Ovary (tissue), 9 donors: Measurements from ENCODE around the gene KCTD5. TPM values are rescaled to one million over a fixed set of nuclear protein-coding genes. Genes with fewer than 3 reads are reported as not detected.

Experiments used
- DNase-seq, 5 donors: peaks; one replicate each; pipeline ENCODE4 v3.0.0-alpha.2; 2019 to 2020
- H3K27ac ChIP-seq, 2 donors: fragments of 200-600 bp; one replicate each; pipeline versions ENCODE4 v1.5.1 to v1.8.0; 2019 to 2022
- H3K27me3 ChIP-seq: fragments of 200-600 bp; one replicate; pipeline ENCODE4 v1.8.0; 2022
- H3K36me3 ChIP-seq: fragments of 200-600 bp; sonication (generic); one replicate; pipeline ENCODE4 v1.5.1; 2019
- H3K4me1 ChIP-seq: one replicate; pipeline ENCODE4 v1.8.1; 2013; ENCODE audit warnings: mild to moderate bottlenecking, moderate library complexity; ENCODE audit not compliant: insufficient read depth
- H3K4me3 ChIP-seq: fragments of 200-600 bp; sonication (generic); one replicate; pipeline ENCODE4 v1.5.1; 2017
- H3K9me3 ChIP-seq, 2 donors: fragments of 200-600 bp in 1 of 2; sonication (generic) in 1 of 2; one replicate each; pipeline versions ENCODE4 v1.5.1 to v1.8.1; 2013 to 2019; ENCODE audit warnings: mild to moderate bottlenecking in 1 of 2, moderate library complexity in 1 of 2
- EP300 ChIP-seq: sonication (generic); formaldehyde crosslinking; IDR thresholded peaks from one replicate; pipeline ENCODE4 v1.6.1; 2017; ENCODE audit warnings: antibody characterized with exemption
- POLR2A ChIP-seq: fragments of 450-650 bp; IDR thresholded peaks from one replicate; pipeline ENCODE4 v1.6.1; 2017; ENCODE audit warnings: antibody characterized with exemption, mild to moderate bottlenecking, moderate library complexity
- WGBS, 3 donors: extraction: QIAGEN DNeasy Blood & Tissue Kit in 1 of 3; methylation state at CpG; one replicate each; pipeline versions ENCODE4 v1.1.5 to v1.1.7; 2013 to 2017; 5-methylcytosine and 5-hydroxymethylcytosine counted together
- intact Hi-C, 4 donors: fragments of 100-400 bp; cut with DNase I; formaldehyde crosslinking; loops; one replicate each; pipeline versions ENCODE4 v1.11.0 to v1.15.1; 2022 to 2023
- polyA plus RNA-seq, 2 donors: library from polyadenylated mRNA; stranded (reverse); fragments of 200-250 nt in 1 of 2; fragments of 350-450 nt in 1 of 2; fragmentation: Illumina TruSeq in 1 of 2; extraction: RNeasy Lipid Tissue Mini Kit (QIAGEN cat#74804) in 1 of 2; gene quantifications; one replicate each; pipeline ENCODE4 v1.2.3, GENCODE V29; 2013 to 2014
- total RNA-seq, 7 donors: library from RNA; depleted of rRNA in 2 of 7; stranded (reverse); fragments of >200 nt in 2 of 7; fragmentation: NEBNext Ultra II Directional in 3 of 7; extraction: Animal tissue kit (Norgen Biotek cat#: 25700) in 3 of 7; gene quantifications; one replicate each; pipeline versions ENCODE4 v1.1.0 to v1.2.4, GENCODE V29; 2016 to 2023
- TF ChIP-seq, protein P1 (sequence below), 3 donors: fragments of 450-650 bp in 2 of 3; fragments of 200-600 bp in 1 of 3; IDR thresholded peaks; one replicate each; pipeline versions ENCODE4 v1.5.1 to v1.8.0; 2016 to 2022; ENCODE audit warnings: antibody characterized with exemption in 3 of 3, mild to moderate bottlenecking in 1 of 3
- donor health status: DM: no; HTN: no; CAD: no; lungs with moderate emphysema.
- donor health status: DM: no; HTN: no; CAD: no.
- donor health status: Bipolar disorder and iron deficiency.
- donor health status: DM: yes; HTN: yes; CAD: no.
- donor health status: DM: no; HTN: no; CAD: no.
- donor health status: DM: yes; HTN: yes; CAD: no.

The KCTD5 gene
- total and polyA plus RNA-seq, 9 donors: 12.2 to 19.8 (median 13.3) TPM

DNA sequence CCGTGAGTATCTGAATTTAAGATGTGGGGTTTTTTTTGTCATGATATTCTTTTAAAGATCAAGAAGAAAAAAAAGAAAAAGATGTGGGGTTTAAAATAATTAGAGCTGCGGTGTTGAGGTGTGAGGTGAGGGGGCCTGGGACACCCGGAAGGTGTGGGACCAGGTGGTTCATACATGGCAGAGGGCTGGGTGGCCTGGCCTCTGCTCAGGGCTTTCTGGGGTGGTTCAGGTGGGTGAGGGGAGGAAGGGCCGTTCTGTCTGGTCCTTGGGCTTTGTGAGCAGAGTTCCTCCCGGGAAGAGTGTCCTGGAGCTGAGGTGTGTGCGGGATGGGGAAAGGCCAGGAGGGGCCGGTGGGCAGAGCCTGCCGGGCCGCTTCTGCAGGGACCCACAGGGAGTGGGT, 32.7 kb downstream of the KCTD5 start:
- H3K4me1 ChIP-seq: peaks cover 1% of the 10 kb centered on the region
- H3K9me3 ChIP-seq: no peaks in the 10 kb centered on the region
- intact Hi-C loops: loop anchor here in 1 of 4 donors (10.0 kb wide), 1 partner anchor 60 kb away; no protein-coding TSS in a partner anchor
- H3K4me3 ChIP-seq: no peak overlapping the region
- DNase-seq: no peak
- no peaks in the 10 kb centered on the region for H3K27me3 ChIP-seq
- H3K36me3 ChIP-seq: no peaks in the 10 kb centered on the region
- H3K27ac ChIP-seq: no peak overlapping the region
- 13 to 20% (median 18%) methylated on average over 9 of the region's 9 CpGs for WGBS, 3 donors
- TF ChIP-seq EP300 (no peak), POLR2A (no peak)
- TF ChIP-seq, protein P1, sequence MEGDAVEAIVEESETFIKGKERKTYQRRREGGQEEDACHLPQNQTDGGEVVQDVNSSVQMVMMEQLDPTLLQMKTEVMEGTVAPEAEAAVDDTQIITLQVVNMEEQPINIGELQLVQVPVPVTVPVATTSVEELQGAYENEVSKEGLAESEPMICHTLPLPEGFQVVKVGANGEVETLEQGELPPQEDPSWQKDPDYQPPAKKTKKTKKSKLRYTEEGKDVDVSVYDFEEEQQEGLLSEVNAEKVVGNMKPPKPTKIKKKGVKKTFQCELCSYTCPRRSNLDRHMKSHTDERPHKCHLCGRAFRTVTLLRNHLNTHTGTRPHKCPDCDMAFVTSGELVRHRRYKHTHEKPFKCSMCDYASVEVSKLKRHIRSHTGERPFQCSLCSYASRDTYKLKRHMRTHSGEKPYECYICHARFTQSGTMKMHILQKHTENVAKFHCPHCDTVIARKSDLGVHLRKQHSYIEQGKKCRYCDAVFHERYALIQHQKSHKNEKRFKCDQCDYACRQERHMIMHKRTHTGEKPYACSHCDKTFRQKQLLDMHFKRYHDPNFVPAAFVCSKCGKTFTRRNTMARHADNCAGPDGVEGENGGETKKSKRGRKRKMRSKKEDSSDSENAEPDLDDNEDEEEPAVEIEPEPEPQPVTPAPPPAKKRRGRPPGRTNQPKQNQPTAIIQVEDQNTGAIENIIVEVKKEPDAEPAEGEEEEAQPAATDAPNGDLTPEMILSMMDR (IDR thresholded peaks at IDR 0.05): no peak

DNA sequence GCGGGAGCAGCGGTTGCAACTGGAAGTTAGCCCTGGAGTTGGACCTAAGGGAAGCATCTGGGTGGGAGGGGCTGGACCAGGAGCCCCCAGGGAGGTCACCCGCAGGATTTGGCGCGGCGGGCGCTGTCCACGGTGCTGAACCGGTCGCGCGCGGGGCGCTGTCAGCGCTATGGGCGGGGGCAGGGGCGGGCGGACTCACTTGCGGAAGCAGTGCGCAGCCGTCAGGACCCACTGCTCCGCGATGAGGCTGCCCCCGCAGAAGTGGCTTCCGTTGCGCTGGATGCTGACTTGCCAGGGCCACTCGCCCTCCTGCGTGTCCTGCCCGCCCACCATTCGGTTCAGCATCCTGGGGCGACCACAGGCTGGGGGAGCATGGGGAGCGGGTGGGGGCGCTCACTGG, 33.2 kb downstream of the KCTD5 start:
- Histone ChIP-seq H3K27ac (no peak overlapping the region), H3K27me3 (no peaks in the 10 kb centered on the region), H3K9me3 (no peaks in the 10 kb centered on the region), H3K4me1 (peaks cover 1% of the 10 kb centered on the region), H3K36me3 (no peaks in the 10 kb centered on the region), H3K4me3 (no peak overlapping the region)
- peak in 4 of 5 donors; percentile 44 to 78 (median 69) for DNase-seq
- intact Hi-C loops: loop anchor here in 1 of 4 donors (10.0 kb wide), 1 partner anchor 61 kb away; no protein-coding TSS in a partner anchor
- 0 to 5% (median 3%) methylated on average over 8 to 33 of the region's 33 CpGs for WGBS, 3 donors
- TF ChIP-seq POLR2A (no peak), EP300 (no peak)
- TF ChIP-seq, protein P1 (IDR thresholded peaks at IDR 0.05): no peak

DNA sequence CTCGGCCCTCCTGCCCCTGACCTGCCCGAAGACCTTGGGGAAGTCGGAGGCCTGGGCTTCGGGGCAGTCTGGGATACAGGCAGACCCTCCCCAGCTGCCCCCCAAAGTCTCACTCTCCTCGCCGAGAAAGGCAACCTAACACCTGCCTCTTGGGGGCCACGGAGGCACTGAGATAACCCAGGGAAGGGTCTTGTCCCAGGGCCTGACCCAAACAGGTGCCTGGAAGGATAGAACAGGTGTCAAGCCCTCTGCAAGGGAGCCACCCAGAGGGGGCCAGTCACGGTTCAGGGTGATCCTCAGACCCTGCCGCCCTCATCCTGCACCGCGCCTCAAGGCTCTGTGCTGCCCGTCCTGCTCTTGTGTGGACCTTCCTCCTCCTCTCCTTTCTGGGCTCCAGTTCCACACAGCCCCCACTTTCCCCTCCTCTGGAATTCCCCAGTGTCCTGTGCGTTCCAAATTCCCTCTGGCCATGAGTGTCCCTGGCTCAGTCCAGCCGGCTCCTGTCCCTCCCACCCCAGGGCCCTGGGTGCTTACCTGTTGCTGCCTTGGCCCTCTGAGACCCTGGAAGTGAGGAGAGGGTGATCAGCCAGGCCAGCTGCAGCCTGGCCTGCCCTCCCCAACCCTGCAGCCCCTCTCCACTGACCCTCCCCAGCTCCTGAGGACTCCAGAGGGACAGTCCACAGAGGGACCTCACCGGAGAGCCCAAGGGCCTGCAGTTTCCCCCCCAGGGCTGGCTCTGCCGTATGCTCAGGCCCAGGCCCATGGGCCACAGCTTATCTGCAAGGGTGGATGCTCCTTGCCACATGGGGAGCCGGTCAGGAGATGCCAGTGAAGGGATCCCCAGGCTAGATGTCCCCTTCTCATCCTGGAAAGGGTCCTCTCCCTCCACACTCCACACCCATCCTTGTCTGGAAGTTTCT, 33.9 kb downstream of the KCTD5 start:
- no peaks in the 10 kb centered on the region for H3K36me3 ChIP-seq
- intact Hi-C loops: loop anchor here in 1 of 4 donors (10.0 kb wide), 1 partner anchor 61 kb away; no protein-coding TSS in a partner anchor
- no peak overlapping the region for H3K27ac ChIP-seq
- H3K9me3 ChIP-seq: no peaks in the 10 kb centered on the region
- TF ChIP-seq EP300: no peak
- no peak for TF ChIP-seq POLR2A
- TF ChIP-seq, protein P1 (IDR thresholded peaks at IDR 0.05): no peak
- WGBS, 3 donors: 48 to 53% (median 48%) methylated on average over 15 to 17 of the region's 17 CpGs
- peaks cover 1% of the 10 kb centered on the region for H3K4me1 ChIP-seq
- H3K4me3 ChIP-seq: no peak overlapping the region
- no peak for DNase-seq
- no peaks in the 10 kb centered on the region for H3K27me3 ChIP-seq

- no peak overlapping the region for H3K4me3 ChIP-seq
- no peak overlapping the region for H3K27ac ChIP-seq
- TF ChIP-seq EP300 (no peak), POLR2A (no peak)
- TF ChIP-seq, protein P1 (IDR thresholded peaks at IDR 0.05): no peak
- 74 to 86% (median 74%) methylated on average over 10 of the region's 10 CpGs for WGBS, 3 donors
- DNase-seq: no peak
- intact Hi-C loops: loop anchor here in 1 of 4 donors (10.0 kb wide), 1 partner anchor 62 kb away; no protein-coding TSS in a partner anchor
- H3K27me3 ChIP-seq: no peaks in the 10 kb centered on the region
- no peaks in the 10 kb centered on the region for H3K9me3 ChIP-seq
- H3K36me3 ChIP-seq: no peaks in the 10 kb centered on the region
- H3K4me1 ChIP-seq: peaks cover 1% of the 10 kb centered on the region
These were observed 34.6 kb downstream of the KCTD5 start for GRCh38 chr16:2716948-2717347.
